Right lobe of liver (tissue), 4 donors: ENCODE data around the gene DNM3.

Experiments
- POLR2A ChIP-seq: fragments of 450-650 bp; IDR thresholded peaks from one replicate; pipeline ENCODE4 v1.6.1; 2017; ENCODE audit warnings: antibody characterized with exemption, mild to moderate bottlenecking
- TF ChIP-seq, protein P1 (sequence below), 4 donors: fragments of 200-600 bp in 3 of 4; fragments of 450-650 bp in 1 of 4; IDR thresholded peaks; one replicate each; pipeline versions ENCODE4 v1.5.1 to v1.8.0; 2016 to 2022; ENCODE audit warnings: antibody characterized with exemption in 4 of 4, mild to moderate bottlenecking in 2 of 4
- donor health status: DM: no; HTN: no; CAD: no.
- donor health status: DM: no; HTN: no; CAD: no.
- donor health status: DM: no; HTN: yes; CAD: no.

DNA sequence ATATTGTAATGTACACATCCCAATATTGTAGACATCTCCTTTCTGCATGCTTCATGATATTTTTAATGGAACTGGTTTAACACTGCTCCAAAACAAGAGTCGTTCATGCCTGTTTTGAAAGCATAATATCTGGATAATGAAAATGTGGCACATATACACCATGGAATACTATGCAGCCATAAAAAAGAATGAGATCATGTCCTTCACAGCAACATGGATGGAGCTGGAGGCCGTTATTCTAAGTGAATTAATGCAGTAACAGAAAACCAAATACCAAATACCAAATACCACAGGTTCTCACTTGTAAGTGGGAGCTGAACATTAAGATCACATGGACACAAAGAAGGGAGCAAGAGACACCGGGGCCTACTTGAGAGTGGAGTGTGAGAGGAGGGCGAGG, 487.0 kb downstream of the DNM3 start:
- TF ChIP-seq, protein P1, sequence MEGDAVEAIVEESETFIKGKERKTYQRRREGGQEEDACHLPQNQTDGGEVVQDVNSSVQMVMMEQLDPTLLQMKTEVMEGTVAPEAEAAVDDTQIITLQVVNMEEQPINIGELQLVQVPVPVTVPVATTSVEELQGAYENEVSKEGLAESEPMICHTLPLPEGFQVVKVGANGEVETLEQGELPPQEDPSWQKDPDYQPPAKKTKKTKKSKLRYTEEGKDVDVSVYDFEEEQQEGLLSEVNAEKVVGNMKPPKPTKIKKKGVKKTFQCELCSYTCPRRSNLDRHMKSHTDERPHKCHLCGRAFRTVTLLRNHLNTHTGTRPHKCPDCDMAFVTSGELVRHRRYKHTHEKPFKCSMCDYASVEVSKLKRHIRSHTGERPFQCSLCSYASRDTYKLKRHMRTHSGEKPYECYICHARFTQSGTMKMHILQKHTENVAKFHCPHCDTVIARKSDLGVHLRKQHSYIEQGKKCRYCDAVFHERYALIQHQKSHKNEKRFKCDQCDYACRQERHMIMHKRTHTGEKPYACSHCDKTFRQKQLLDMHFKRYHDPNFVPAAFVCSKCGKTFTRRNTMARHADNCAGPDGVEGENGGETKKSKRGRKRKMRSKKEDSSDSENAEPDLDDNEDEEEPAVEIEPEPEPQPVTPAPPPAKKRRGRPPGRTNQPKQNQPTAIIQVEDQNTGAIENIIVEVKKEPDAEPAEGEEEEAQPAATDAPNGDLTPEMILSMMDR (IDR thresholded peaks at IDR 0.05), result no peak
- TF ChIP-seq POLR2A, result no peak
